Kidney (tissue), 14 donors: Measurements from ENCODE around the gene ANKRD31. TPM values are rescaled to one million over a fixed set of nuclear protein-coding genes. Genes with fewer than 3 reads are reported as not detected.
"Not testable (repeated sequence)": the region's sequence is repeated elsewhere in the genome, so short reads cannot be mapped to it uniquely, and the experiment has no call there.

ENCODE experiments used
- DNase-seq, 5 donors: peaks; one replicate each; pipeline ENCODE4 v3.0.0-alpha.2; 2013 to 2020
- FAIRE-seq: peaks from 2 replicates; lab custom pipeline; 2012; peaks lifted over from hg19 to GRCh38; lab: Jason Lieb, UNC
- H3K27ac ChIP-seq, 2 donors: one replicate each; pipeline ENCODE4 v1.7.0; 2013; ENCODE audit warnings: low read depth in 2 of 2, low read length in 2 of 2, inconsistent platforms in 1 of 2
- H3K27me3 ChIP-seq: one replicate; pipeline ENCODE4 v1.7.1; 2013; ENCODE audit warnings: low read length, inconsistent platforms; ENCODE audit not compliant: control insufficient read depth, insufficient read depth
- H3K36me3 ChIP-seq, 3 donors: one replicate each; pipeline versions ENCODE4 v1.7.0 to v1.7.1; 2013; ENCODE audit warnings: low read length in 3 of 3, control low read depth in 1 of 3, inconsistent platforms in 1 of 3; ENCODE audit not compliant: insufficient read depth in 3 of 3, control insufficient read depth in 2 of 3
- H3K4me1 ChIP-seq, 3 donors: one replicate each; pipeline versions ENCODE4 v1.7.0 to v1.7.1; 2013; ENCODE audit warnings: low read length in 3 of 3, inconsistent platforms in 1 of 3, low read depth in 1 of 3; ENCODE audit not compliant: control insufficient read depth in 2 of 3, insufficient read depth in 2 of 3
- H3K4me3 ChIP-seq, 3 donors: one replicate each; pipeline versions ENCODE4 v1.7.0 to v1.8.1; 2013; ENCODE audit warnings: low read length in 3 of 3, control low read depth in 1 of 3, inconsistent platforms in 1 of 3
- H3K9ac ChIP-seq, 3 donors: one replicate each; pipeline versions ENCODE4 v1.7.0 to v1.7.1; 2013; ENCODE audit warnings: low read length in 3 of 3, control low read depth in 1 of 3, inconsistent platforms in 1 of 3
- H3K9me3 ChIP-seq, 3 donors: one replicate each; pipeline versions ENCODE4 v1.7.0 to v1.7.1; 2013; ENCODE audit warnings: low read length in 3 of 3, control low read depth in 1 of 3, inconsistent platforms in 1 of 3; ENCODE audit not compliant: control insufficient read depth in 2 of 3, insufficient read depth in 1 of 3
- CTCF ChIP-seq: IDR thresholded peaks from 3 replicates; pipeline ENCODE4 v1.5.1; 2012; ENCODE audit warnings: mild to moderate bottlenecking, moderate library complexity, borderline replicate concordance; ENCODE audit not compliant: insufficient read depth; ENCODE audit errors: extremely low read depth
- intact Hi-C: fragments of 100-400 bp; cut with DNase I; formaldehyde crosslinking; loops from one replicate; pipeline ENCODE4 v1.11.1; 2022
- polyA plus RNA-seq: library from polyadenylated mRNA; stranded (reverse); fragments of 350-450 nt; fragmentation: Illumina TruSeq; extraction: RNeasy Lipid Tissue Mini Kit (QIAGEN cat#74804); gene quantifications from one replicate; pipeline ENCODE4 v1.2.3, GENCODE V29; 2014; ENCODE audit warnings: low read depth, low replicate concordance; ENCODE audit not compliant: insufficient read depth
- total RNA-seq: library from RNA; stranded (reverse); fragmentation: NEBNext Ultra II Directional; extraction: Animal tissue kit (Norgen Biotek cat#: 25700); gene quantifications from one replicate; pipeline ENCODE4 v1.2.1, GENCODE V29; 2021
- donor health status: control.
- donor health status: control.
- donor health status: control.
- donor health status: control.
- donor health status: control.
- donor health status: DM: yes; HTN: yes; CAD: no.
- donor health status: Normal renal cell carcinoma (clear cell type).

The ANKRD31 gene
- total and polyA plus RNA-seq, 2 donors from 2014 or later, result 0.17 to 0.38 TPM

DNA sequence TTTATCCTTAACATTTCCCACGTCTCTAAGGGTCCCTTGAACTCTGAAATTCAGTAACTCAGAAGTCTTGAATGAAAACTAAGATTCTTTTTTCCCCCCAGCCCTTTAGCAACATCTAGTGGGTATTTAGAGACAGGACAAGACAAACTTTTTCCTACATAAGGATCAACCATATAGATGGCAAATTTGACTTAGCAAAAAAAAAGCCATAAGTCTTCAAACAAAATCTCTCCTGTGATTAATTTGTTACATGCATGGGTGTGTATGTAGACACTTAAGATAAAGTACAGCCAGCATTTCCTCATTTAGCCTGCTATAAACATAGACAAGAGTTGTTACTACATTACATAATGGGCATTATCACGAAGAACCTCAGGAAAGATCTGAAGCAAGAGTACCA is 29.1 kb upstream of the ANKRD31 start:
- no peaks in the 10 kb centered on the region for H3K27me3 ChIP-seq
- no peak overlapping the region for H3K27ac ChIP-seq
- TF ChIP-seq CTCF, result peak; percentile 47
- H3K9me3 ChIP-seq, result no peaks in the 10 kb centered on the region
- no peaks in the 10 kb centered on the region for H3K36me3 ChIP-seq
- peak; percentile 39 for FAIRE-seq
- H3K9ac ChIP-seq, result no peak overlapping the region
- peak in 2 of 5 donors; percentile 38 to 65 for DNase-seq
- H3K4me3 ChIP-seq, result no peak overlapping the region
- H3K4me1 ChIP-seq, result peaks cover 0 to 6% (median 3%) of the 10 kb centered on the region in 3 donors
- intact Hi-C loops, result no loop called here

DNA sequence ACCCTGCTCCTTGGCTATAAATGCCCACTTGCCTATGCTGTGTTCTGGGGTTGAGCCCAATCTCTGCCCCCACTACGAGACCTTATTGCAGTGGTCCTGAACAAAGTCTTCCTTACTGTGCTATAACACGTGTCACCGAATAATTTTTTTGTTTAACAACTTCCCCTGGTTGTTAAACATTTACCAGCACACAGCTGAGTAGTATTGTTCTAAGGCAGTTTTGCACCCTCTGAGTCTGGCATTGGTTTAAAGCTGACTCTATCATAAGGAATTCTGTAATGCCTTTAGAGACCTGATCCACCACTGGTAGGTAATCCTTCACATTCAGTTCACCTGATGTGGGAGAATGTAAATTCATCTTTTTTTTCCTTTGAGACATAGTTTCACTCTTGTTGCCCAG is 25.6 kb upstream of the ANKRD31 start:
- Histone ChIP-seq H3K4me1 (peaks cover 0 to 10% (median 3%) of the 10 kb centered on the region in 3 donors), H3K9me3 (no peaks in the 10 kb centered on the region), H3K36me3 (no peaks in the 10 kb centered on the region), H3K27ac (no peak overlapping the region), H3K27me3 (no peaks in the 10 kb centered on the region), H3K9ac (no peak overlapping the region), H3K4me3 (no peak overlapping the region)
- intact Hi-C loops, result no loop called here
- TF ChIP-seq CTCF, result no peak
- no peak for FAIRE-seq
- peak in 2 of 5 donors; percentile 67 for DNase-seq

- Histone ChIP-seq H3K27me3 (no peaks in the 10 kb centered on the region), H3K4me3 (no peak overlapping the region), H3K27ac (no peak overlapping the region), H3K9me3 (no peaks in the 10 kb centered on the region), H3K36me3 (no peaks in the 10 kb centered on the region), H3K9ac (no peak overlapping the region), H3K4me1 (peaks cover 0 to 10% (median 3%) of the 10 kb centered on the region in 3 donors)
- DNase-seq (peak in 2 of 5 donors; percentile 77 to 82), FAIRE-seq (no peak)
- no peak for TF ChIP-seq CTCF
- intact Hi-C loops, result no loop called here
These were observed 24.0 kb upstream of the ANKRD31 start for GRCh38 chr5:75260708-75261107.

GRCh38 chr5:75250452-75250851 is 13.8 kb upstream of the ANKRD31 start:
- FAIRE-seq, H3K4me3 ChIP-seq, H3K27ac ChIP-seq, H3K9me3 ChIP-seq, H3K27me3 ChIP-seq, H3K9ac ChIP-seq, H3K36me3 ChIP-seq, DNase-seq, intact Hi-C loops, H3K4me1 ChIP-seq: not testable (repeated sequence)
